ENCODE measurements around the gene THAP5.
A peak's percentile ranks its signal among the peaks of the same experiment; 100 is the strongest.

Gene THAP5

GRCh38 chr7:108569381-108570145 is at the start of gene THAP5, which contains the start of gene DNAJB9:
Gene THAP5, minus strand, starts transcription at chr7:108569706. Its CDS starts 137 bp downstream, at chr7:108569569.
Gene DNAJB9, plus strand, starts transcription at chr7:108569874. Its CDS starts 1,853 bp downstream, at chr7:108571727.
- DNase-seq (ENCODE audit: low spot score), result peak; percentile 100

DNA sequence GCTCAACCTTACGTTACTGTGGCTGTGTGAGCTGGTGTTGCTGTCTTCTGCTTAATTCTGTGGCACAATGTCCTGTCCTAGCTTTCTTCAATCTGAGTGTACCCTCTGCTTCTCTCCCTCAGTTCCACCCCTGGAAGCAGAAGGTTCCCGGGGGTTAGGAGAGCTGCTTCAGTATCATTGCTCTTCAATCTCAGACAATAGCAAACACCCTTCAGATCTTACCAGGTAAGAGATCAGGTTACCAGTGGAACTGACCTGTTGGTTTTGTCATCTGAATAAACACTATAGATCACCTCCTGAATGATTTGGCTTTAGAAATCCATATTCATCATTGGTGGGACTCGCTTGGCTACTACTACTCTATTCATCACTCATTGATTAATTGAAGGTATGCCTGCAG is 48.5 kb upstream of the THAP5 start:
- no peak for DNase-seq (ENCODE audit: low spot score)

DNA sequence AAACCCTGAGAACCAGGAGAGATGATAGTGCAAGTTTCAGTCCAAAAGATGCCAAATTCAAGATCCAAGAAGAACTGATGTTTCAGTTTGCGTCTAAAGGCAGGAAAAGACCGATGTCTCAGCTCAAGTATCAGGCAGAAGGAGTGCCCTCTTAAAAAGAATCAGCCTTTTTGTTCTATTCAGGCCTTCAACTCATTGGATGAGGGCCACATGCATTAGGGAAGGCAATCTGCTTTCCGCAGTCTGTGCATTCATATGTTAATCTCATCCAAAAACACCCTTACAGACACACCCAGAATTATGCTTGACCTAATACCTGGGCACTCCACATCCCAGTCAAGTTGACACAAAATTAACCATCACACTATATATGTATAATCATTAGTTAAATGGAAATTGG is 45.4 kb upstream of the THAP5 start:
- DNase-seq (ENCODE audit: low spot score), result no peak

DNA sequence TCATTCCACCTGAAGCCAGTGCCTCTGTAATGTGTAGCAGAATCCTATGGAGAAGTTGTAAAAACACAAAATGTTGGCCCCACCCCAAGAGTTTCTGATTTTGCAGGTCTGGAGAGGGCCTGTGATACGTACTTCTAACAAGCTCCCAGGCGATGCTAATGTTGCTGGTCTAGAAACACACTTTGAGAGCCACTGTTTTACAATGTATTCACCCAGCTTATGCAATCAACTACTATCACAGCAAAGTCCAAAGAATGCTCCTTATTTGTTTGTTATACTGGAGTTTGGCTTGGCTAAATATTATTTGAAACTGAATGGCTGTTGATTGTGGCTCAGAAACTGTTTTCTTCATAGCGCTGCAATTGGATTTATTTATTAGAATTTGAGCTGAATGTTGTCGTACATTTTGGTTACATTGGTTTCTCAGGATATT is 44.5 kb upstream of the THAP5 start:
- no peak for DNase-seq (ENCODE audit: low spot score)

GRCh38 chr7:108613147-108613948 is 43.8 kb upstream of the THAP5 start:
- peak; percentile 41 for DNase-seq (ENCODE audit: low spot score)

- no peak for DNase-seq (ENCODE audit: low spot score)
Observed at GRCh38 chr7:108611268-108611667, 41.8 kb upstream of the THAP5 start.

DNA sequence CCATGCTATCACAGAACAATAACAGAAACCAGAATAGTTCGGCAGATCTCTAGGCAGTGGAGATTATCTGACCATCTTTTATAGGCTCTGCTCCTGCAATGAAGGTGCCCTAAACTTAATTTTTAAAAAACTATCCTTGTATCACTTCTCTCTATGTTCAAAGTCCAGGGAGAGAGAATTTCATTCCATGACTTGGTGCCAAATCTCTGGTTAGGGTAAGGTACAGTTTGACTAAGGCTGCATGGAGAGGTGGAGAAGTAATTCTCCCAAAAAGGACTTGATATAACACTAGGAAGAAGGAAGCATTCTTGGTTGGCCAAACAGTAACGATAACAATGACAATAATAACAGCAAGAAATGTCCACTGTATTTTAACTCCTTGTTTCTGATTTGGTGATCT is 40.1 kb upstream of the THAP5 start:
- DNase-seq (ENCODE audit: low spot score), result no peak

DNA sequence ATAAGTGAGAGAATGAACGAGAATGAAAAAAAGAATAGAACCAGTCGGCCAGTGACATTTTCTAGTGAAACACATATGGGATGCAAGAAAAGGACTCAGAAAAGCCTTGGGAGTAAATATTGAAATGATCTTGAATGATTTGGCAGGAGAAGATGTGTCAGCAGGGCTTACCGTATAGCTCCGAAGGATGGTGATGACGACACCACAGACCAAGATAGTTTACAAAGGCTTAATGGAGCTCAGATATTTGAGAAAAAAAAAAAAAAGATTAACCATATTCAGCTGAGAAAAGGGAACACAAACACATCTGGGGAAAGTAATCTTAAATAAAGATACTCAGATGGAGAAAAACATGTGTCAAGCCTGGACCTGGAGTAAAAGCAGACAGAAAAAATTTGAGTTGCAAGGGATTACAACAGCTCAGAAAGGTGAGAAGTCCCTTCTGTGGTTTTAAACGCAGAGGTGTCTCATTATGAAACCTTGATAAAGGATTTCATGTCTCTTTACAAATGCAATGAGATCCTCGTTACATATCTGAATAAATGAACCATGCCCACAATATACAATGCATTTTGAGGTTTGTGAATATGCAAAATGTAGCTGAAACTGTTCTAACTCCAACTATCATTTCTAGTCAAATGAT is 36.2 kb upstream of the THAP5 start:
- DNase-seq (ENCODE audit: low spot score), result peak; percentile 54

DNA sequence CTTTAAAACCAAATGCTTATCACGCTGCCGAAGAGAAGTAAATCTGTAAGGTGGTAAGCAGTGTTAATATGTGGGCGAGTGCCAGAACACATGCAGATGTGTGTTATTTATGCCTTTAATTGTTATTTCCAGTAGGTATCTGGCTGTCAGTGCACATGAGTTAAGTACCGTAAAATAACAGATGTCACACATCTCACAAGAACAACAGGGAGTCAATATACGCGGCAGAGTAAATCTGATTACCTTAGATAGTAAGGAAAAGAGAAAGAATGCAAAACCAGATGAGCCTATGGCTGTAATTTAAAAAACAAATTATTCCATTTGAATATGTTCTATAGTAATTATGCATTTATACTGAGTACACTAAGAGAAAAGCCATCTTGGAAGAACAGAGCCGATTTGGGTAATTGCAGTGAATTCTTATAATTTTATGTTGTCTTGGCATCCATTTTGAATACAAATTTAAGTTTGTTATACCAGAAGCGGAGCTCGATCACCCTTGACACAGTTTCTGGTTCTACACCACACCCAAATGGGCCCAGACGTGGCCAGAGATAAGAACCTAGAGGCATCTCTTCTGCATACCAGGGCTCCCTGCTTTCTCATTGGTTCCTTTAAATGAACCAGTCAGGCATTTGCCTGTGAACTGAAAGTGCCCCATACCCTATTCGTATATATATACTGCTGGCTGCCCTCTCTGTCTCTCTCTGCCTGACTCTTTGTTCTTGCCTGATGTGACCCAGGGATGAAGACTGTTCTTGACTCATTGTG is 35.0 kb upstream of the THAP5 start:
- no peak for DNase-seq (ENCODE audit: low spot score)

DNA sequence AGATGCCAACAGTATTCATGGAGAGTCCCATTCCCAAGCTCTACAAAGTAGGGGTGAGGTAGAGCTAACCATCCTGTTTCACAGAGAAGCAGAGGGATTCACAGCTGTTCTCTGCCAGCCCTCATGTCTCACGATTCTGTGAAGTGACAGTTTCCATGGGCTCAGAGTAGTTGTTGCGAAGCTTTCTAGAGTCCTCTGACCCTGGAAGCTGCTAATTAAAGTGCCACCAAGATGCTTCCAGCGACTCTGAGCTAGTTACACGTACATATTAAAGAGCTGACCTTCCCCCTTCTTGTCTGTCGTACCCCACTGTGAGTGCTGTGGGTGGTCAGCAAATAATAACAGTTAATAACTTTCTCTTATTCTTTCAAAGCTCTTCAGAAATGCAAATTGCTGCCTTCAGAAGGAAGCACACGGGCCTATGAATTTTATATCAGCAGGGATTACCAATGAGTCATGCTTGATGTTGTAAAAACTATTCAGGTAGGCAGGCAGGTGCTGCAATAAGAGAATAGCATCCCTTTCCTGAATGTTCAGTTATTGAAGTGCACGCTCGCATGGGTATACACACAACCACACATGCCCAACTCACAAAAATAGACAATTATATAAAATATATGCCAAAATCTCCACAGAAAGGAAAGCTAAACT is 34.3 kb upstream of the THAP5 start:
- DNase-seq (ENCODE audit: low spot score), result no peak

DNA sequence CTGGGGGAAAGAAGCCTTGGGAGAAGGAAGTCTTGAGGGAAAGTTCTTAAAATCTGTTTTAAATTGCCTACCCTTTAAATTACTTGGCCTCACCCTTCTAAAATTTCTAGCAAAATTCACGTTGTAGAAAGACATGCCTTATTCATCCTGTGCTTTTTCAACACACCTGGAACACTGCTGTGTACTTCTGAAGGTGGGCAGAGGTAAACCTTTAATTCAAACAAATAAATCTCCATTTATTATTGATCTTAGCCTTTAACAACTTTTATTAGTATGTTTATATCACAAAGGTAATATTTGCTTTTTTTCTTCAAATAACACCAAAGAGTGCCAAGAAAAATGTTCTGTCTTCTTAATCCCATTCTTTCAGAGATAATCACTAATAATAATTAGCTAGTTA is 30.9 kb upstream of the THAP5 start:
- DNase-seq (ENCODE audit: low spot score), result no peak

DNA sequence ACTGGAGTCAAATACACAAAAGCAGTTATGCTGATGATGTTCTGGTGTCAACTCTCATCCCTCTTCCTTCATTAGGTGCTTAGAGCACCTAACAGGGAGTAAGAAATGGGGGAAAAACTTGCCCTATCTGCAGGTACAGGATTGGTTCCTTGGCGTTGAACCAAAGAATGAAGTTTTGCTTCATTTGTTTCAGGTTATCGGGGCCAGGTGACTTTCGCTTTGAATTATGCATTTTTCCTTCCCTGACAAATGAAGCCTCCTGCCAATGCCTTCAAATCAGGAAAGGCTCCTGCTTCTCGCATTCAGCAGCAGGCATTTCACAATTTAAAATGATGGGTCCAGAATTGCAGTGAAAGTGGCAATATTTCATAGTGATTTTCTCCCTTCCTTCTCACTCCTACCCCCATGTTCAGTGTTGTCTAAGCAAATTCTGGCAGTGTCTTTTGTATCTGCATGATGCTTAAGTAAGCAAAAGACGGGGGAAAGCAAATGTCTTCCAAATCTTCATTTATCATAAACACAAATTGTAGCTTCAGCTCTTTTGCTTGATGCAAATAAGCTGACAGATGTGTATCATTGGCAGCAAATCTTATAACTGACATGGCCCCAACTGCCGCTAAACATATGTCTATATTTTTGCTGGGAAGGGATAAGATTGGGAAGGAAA is 29.5 kb upstream of the THAP5 start:
- no peak for DNase-seq (ENCODE audit: low spot score)

- DNase-seq (ENCODE audit: low spot score), result no peak
Observed at GRCh38 chr7:108598153-108598552, 28.6 kb upstream of the THAP5 start.

GRCh38 chr7:108596560-108596959 is 27.1 kb upstream of the THAP5 start:
- no peak for DNase-seq (ENCODE audit: low spot score)

- no peak for DNase-seq (ENCODE audit: low spot score)
Observed at GRCh38 chr7:108592646-108593201, 23.2 kb upstream of the THAP5 start.

GRCh38 chr7:108590606-108591005 is 21.1 kb upstream of the THAP5 start:
- DNase-seq (ENCODE audit: low spot score), result no peak

DNA sequence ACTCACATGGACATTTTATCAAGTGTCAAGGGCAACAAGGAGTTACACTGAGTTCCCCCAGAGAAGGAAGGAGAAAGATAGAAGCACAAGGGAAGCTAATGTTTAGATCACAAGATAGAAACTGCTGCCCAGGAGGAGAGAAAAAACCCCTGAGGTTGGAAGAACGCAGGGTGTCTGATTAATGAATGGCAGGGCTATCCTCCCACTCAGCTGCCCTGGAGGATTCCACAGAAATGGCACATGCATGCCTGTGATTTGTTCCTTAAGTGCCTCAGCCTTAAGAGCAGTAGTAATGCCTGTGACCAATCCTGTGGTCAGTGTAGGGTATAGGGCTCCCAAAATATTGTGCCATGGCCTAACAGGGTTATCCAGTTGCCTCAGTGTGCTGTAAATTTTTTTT is 20.4 kb upstream of the THAP5 start:
- DNase-seq (ENCODE audit: low spot score), result no peak

- DNase-seq (ENCODE audit: low spot score), result no peak
Observed at GRCh38 chr7:108589199-108589598, 19.7 kb upstream of the THAP5 start.

- DNase-seq (ENCODE audit: low spot score), result no peak
Observed at GRCh38 chr7:108586274-108586710, 16.8 kb upstream of the THAP5 start.

DNA sequence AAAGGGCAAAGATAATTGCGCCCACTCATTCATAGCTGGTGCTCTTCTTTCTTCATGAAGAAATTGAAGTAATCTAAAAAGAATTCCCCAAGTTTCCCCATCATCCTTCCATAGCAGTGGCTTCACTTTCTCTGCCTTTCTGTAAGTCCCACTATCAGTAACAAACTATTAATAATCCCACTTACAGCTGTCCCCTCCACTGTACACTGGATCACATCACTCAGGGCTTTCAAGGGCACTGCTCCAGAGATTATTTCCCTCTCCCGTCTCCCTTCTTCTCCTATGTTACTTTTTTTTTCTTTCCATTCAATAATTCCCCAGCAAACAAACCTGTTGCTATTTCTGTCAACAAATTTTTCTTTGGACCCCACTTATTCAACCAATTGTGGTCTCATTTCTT is 16.3 kb upstream of the THAP5 start:
- no peak for DNase-seq (ENCODE audit: low spot score)

GRCh38 chr7:108584211-108584610 is 14.7 kb upstream of the THAP5 start:
- no peak for DNase-seq (ENCODE audit: low spot score)
